AG10803 (cell line): Measurements from ENCODE around the gene RTKN.

Experiments used
- DNase-seq: peaks from one replicate; pipeline ENCODE4 v3.0.0; 2010; ENCODE audit warnings: low read depth
- H3K4me3 ChIP-seq: 2 replicates; pipeline ENCODE4 v1.5.1; 2011; ENCODE audit warnings: mild to moderate bottlenecking, low read length, control low read depth
- CTCF ChIP-seq: conservative IDR thresholded peaks from 2 replicates; pipeline ENCODE4 v1.5.1; 2011; ENCODE audit warnings: mild to moderate bottlenecking, low read length, control low read depth, inconsistent platforms

The RTKN gene

GRCh38 chr2:74481961-74482800 lies 40.4 kb upstream of the RTKN start:
- no peak for TF ChIP-seq CTCF
- H3K4me3 ChIP-seq, result peak overlapping the region; percentile 97
- DNase-seq, result peak; percentile 41

DNA sequence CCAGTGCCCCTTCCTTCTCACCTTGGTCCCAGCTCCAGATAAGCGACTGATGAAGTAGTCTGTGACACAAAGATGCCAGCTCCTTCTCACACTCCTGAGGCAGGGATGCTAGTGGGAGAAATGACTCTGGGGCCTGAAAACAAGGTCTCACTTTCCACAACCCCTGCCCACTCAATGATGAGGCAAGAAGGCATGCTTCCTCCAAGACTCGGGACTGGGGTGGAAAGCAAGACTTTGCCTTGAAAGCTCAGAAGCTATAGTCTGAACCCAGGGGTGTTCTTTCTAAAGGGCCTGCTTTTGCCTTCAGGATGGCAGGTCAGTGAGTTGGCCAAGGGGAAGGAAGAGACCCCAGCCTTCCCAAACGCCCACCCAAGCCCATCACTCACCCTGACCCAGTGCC lies 39.7 kb upstream of the RTKN start:
- TF ChIP-seq CTCF, result no peak

GRCh38 chr2:74474899-74475298 lies 33.2 kb upstream of the RTKN start:
- TF ChIP-seq CTCF, result peak; percentile 26
- no peak for DNase-seq
- H3K4me3 ChIP-seq, result no peak overlapping the region

More for the DNA sequence above, 39.7 kb upstream of the RTKN start:
- no peak for DNase-seq
- H3K4me3 ChIP-seq, result peak overlapping the region; percentile 97

DNA sequence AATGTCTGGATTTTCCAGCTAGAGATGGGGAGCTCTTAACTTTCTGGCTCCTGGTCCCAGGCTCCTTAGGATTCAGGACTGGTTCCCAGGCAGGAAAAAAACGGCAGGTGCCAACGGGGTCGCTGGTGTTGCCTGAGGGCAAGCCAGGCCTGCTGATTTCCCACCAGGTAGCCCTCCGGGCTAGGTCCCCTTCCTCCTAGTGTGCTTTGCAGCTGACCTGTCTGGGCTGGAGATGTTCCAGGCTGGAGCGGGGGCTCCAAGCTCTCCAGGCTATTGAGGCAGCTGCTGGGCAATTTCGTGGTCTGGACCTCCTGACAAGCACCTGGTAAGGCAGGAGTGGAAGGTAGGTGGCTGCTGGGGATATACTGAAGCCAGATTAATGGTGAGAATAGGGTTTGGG lies 32.7 kb upstream of the RTKN start:
- no peak for TF ChIP-seq CTCF
- no peak for DNase-seq
- H3K4me3 ChIP-seq, result no peak overlapping the region

- TF ChIP-seq CTCF, result no peak
- peak overlapping the region; percentile 95 for H3K4me3 ChIP-seq
- no peak for DNase-seq
Observed at GRCh38 chr2:74472945-74473258, 31.2 kb upstream of the RTKN start.

DNA sequence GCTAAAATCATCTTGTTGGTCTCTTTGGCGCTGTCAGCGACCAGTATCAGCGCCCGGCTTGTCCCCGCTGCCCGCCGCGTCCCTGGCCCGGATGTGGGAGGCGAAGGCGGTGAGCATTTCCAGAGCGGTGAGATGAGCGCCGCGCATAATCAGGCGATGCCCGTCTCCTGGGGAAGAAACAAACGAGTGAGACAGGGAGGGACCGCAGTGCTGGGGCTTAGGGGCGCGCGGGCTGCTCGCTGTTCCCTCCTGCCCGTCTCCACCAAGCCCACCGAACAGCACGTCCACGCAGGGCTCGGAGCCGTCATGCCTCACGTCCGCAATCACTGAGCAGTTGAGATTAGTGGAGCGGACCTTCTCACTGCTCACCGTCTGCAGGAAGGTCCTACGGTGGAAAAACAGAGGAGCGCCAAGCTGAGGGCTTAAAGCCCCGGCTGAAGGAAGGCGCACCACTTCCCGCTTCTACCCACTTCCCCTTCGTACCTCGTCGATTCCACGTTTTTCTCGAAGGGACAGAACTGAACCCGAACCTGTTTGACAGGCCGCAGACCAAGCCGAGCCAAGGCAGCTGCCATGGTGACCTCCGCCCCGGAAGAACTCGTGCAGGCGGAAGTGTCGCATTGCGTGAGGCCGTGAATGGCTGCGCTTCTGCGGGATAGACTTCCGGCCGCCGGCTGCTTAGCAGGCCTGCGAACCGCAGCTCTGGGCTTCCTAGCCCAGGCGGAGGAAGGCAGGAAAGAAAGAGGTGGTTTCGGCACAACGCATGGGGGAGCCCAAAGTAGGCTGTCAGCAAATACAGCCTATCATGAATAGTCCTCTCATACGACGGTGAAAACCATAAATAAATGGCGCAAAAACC lies 30.6 kb upstream of the RTKN start, which contains the start of gene MRPL53:
MRPL53 (minus strand) TSS at position 595 of the 859 bp plus-strand sequence; CDS start at position 575, 20 bp downstream.
- DNase-seq, result peak; percentile 93
- H3K4me3 ChIP-seq, result peak within 1 kb of the TSS; percentile 95
- TF ChIP-seq CTCF, result no peak
